A549 (cell line): Measurements from ENCODE around the gene CLDND1. TPM values are rescaled to one million over a fixed set of nuclear protein-coding genes. Genes with fewer than 3 reads are reported as not detected.

Experiments
- ATAC-seq, 2 experiments: fragments of 200-7000 bp in 1 of 2; fragments of >200 bp in 1 of 2; cut with Nextera tagmentation in 1 of 2; cut with Tn5 transposase in 1 of 2; 3 replicates each; pipeline versions ENCODE4 v1.8.0 to v1.9.1; 2018 to 2020; ENCODE audit warnings: mild to moderate bottlenecking in 1 of 2, moderate library complexity in 1 of 2
- CTCF ChIA-PET: fragments of 300-600 bp; sonication (Branson Sonifier 250); formaldehyde crosslinking; extraction: SDS; loops from one replicate; lab custom pipeline; 2021; ENCODE audit warnings: antibody characterized with exemption, inconsistent platforms; lab: Yijun Ruan, JAX
- POLR2A ChIA-PET: fragments of 350-600 bp; formaldehyde crosslinking; extraction: SDS; loops from one replicate; lab custom pipeline; 2021; ENCODE audit warnings: antibody characterized with exemption, inconsistent platforms; lab: Yijun Ruan, JAX
- DNase-seq, 2 experiments: peaks; one replicate each; pipeline versions ENCODE4 v3.0.0 to v3.0.0-alpha.2; 2011 to 2016; ENCODE audit warnings: low read depth in 1 of 2, low spot score in 1 of 2
- FAIRE-seq: peaks from 2 replicates; lab custom pipeline; 2011; peaks lifted over from hg19 to GRCh38; lab: Jason Lieb, UNC
- H3K27ac ChIP-seq, 2 experiments: fragments of >200 bp; sonication (Bioruptor Twin); formaldehyde crosslinking; 3 replicates each; pipeline ENCODE4 v1.5.1; 2016 to 2017
- H3K4me1 ChIP-seq: fragments of >200 bp; sonication (Bioruptor Twin); formaldehyde crosslinking; 3 replicates; pipeline ENCODE4 v1.6.1; 2016
- H3K4me2 ChIP-seq: fragments of >200 bp; sonication (Bioruptor Twin); formaldehyde crosslinking; 3 replicates; pipeline ENCODE4 v1.6.1; 2016
- H3K4me3 ChIP-seq: fragments of >200 bp; sonication (Bioruptor Twin); formaldehyde crosslinking; 3 replicates; pipeline ENCODE4 v1.5.1; 2016
- H3K9me3 ChIP-seq: fragments of >200 bp; sonication (Bioruptor Twin); formaldehyde crosslinking; 3 replicates; pipeline ENCODE4 v1.6.1; 2016
- BCL3 ChIP-seq: fragments of >200 bp; sonication (Bioruptor Twin); formaldehyde crosslinking; IDR thresholded peaks from 3 replicates; pipeline ENCODE4 v1.6.1; 2016
- BHLHE40 ChIP-seq: IDR thresholded peaks from 2 replicates; pipeline ENCODE4 v1.6.1; 2012; ENCODE audit warnings: low read depth, low read length, inconsistent platforms
- E2F6 ChIP-seq: IDR thresholded peaks from 2 replicates; pipeline ENCODE4 v1.6.1; 2012; ENCODE audit warnings: low read depth, borderline replicate concordance
- FOSB ChIP-seq: fragments of 250-450 bp; sonication (Bioruptor Pico); IDR thresholded peaks from 2 replicates; pipeline ENCODE4 v1.5.0; 2020; ENCODE audit warnings: mild to moderate bottlenecking, moderate library complexity
- FOSL2 ChIP-seq, 2 experiments: fragments of 450-650 bp in 1 of 2; fragments of >200 bp in 1 of 2; sonication (Bioruptor Twin) in 1 of 2; formaldehyde crosslinking; IDR thresholded peaks; 2 replicates each; pipeline versions ENCODE4 v1.5.0 to v1.6.1; 2016 to 2020; ENCODE audit warnings: mild to moderate bottlenecking in 1 of 2, moderate library complexity in 1 of 2
- GATA3 ChIP-seq: IDR thresholded peaks from 2 replicates; pipeline ENCODE4 v1.6.1; 2012; ENCODE audit warnings: borderline replicate concordance
- HDAC2 ChIP-seq: fragments of 200-600 bp; sonication (generic); IDR thresholded peaks from 2 replicates; pipeline ENCODE4 v1.6.1; 2016
- HOXB13 ChIP-seq: fragments of 250-450 bp; sonication (Bioruptor Pico); IDR thresholded peaks from 2 replicates; pipeline ENCODE4 v1.5.0; 2020; ENCODE audit warnings: low read depth, mild to moderate bottlenecking, moderate library complexity
- JUN ChIP-seq, 2 experiments: fragments of >200 bp; sonication (Bioruptor Twin); formaldehyde crosslinking; IDR thresholded peaks; 2 replicates in 1 of 2; 3 replicates in 1 of 2; pipeline ENCODE4 v1.6.1; 2016 to 2017
- KDM5A ChIP-seq: fragments of 200-600 bp; sonication (generic); IDR thresholded peaks from 2 replicates; pipeline ENCODE4 v1.6.1; 2016; ENCODE audit warnings: antibody characterized with exemption, mild to moderate bottlenecking
- MAFK ChIP-seq: fragments of 450-650 bp; IDR thresholded peaks from 2 replicates; pipeline ENCODE4 v1.6.1; 2014; ENCODE audit not compliant: partially characterized antibody
- MAZ ChIP-seq: fragments of 150-350 bp; IDR thresholded peaks from 2 replicates; pipeline ENCODE4 v1.6.1; 2014; ENCODE audit warnings: antibody characterized with exemption, low read depth, low read length, borderline replicate concordance
- NR3C1 ChIP-seq: fragments of >200 bp; sonication (Bioruptor Twin); formaldehyde crosslinking; IDR thresholded peaks from 3 replicates; pipeline ENCODE4 v1.6.1; 2017
- PHF8 ChIP-seq: fragments of 200-600 bp; sonication (generic); IDR thresholded peaks from 2 replicates; pipeline ENCODE4 v1.6.1; 2016; ENCODE audit warnings: low read depth, mild to moderate bottlenecking, antibody characterized with exemption, moderate library complexity, borderline replicate concordance
- POLR2A ChIP-seq: IDR thresholded peaks from 2 replicates; pipeline ENCODE4 v1.6.1; 2012; ENCODE audit warnings: mild to moderate bottlenecking, low read length
- POLR2AphosphoS2 ChIP-seq: conservative IDR thresholded peaks from 2 replicates; pipeline ENCODE4 v1.6.1; 2012; ENCODE audit warnings: low read length, improper control_type of control experiment, inconsistent platforms
- RAD21 ChIP-seq, 2 experiments: fragments of >200 bp in 1 of 2; sonication (Bioruptor Twin) in 1 of 2; formaldehyde crosslinking in 1 of 2; IDR thresholded peaks in 1 of 2; conservative IDR thresholded peaks in 1 of 2; 2 replicates in 1 of 2; 3 replicates in 1 of 2; pipeline ENCODE4 v1.6.1; 2012 to 2018; ENCODE audit warnings: inconsistent platforms in 1 of 2
- TP53 ChIP-seq: fragments of 250-450 bp; sonication (Bioruptor Pico); IDR thresholded peaks from 2 replicates; pipeline ENCODE4 v1.5.0; 2021; ENCODE audit warnings: mild to moderate bottlenecking, moderate library complexity
- ZFP36 ChIP-seq: fragments of 450-650 bp; IDR thresholded peaks from 2 replicates; pipeline ENCODE4 v1.6.1; 2014; ENCODE audit warnings: borderline replicate concordance; ENCODE audit not compliant: partially characterized antibody
- ZNF302 ChIP-seq: fragments of 250-450 bp; sonication (Bioruptor Pico); IDR thresholded peaks from 2 replicates; pipeline ENCODE4 v1.9.0; 2021; ENCODE audit warnings: inconsistent platforms, mild to moderate bottlenecking, moderate library complexity
- ZSCAN20 ChIP-seq: fragments of 250-450 bp; sonication (Bioruptor Pico); IDR thresholded peaks from 2 replicates; pipeline ENCODE4 v1.8.0; 2022; ENCODE audit warnings: mild to moderate bottlenecking, moderate library complexity
- whole genome bisulfite sequencing: methylation state at CpG from one replicate; pipeline ENCODE4 v1.1.6; 2017; ENCODE audit errors: missing lambda C conversion rate; 5-methylcytosine and 5-hydroxymethylcytosine counted together
- polyA plus RNA-seq, 4 experiments: library from polyadenylated mRNA; depleted of rRNA in 3 of 4; stranded (reverse); fragments of >200 nt; fragmentation: RNase III in 1 of 4; extraction: RNeasy Plus Mini Kit Qiagen cat#74134 plus additional on column Dnase treatment in 1 of 4; gene quantifications; 2 replicates in 3 of 4; 3 replicates in 1 of 4; pipeline ENCODE4 v1.2.3, GENCODE V29; 2011 to 2017

The CLDND1 gene
- polyA plus RNA-seq, 2 of the 4 experiments (the other 2 are of a cell fraction) = 49.0 to 150 TPM

GRCh38 chr3:98532275-98532637, 9.6 kb upstream of the CLDND1 start (continued):
- TF ChIP-seq MAZ (no peak), RAD21 (conservative IDR thresholded peaks at IDR 0.05 in 1 of 2, IDR thresholded peaks at IDR 0.05 in 1 of 2) (no peak), ZNF302 (CRISPR knock-in tag) (no peak), POLR2A (no peak)
- TF ChIP-seq, all 56 proteins: peak for 0

- ChIA-PET CTCF (interaction anchor here (1.8 kb wide), 1 partner anchor 10 kb away, joined by 5 read pairs; no protein-coding TSS in a partner anchor), POLR2A (no interaction called here)
- Histone ChIP-seq H3K9me3 (no peaks in the 10 kb centered on the region), H3K4me1 (no peaks in the 10 kb centered on the region), H3K4me2 (no peak within 1 kb of the TSS), H3K4me3 (no peak within 1 kb of the TSS), H3K27ac (no peak within 1 kb of the TSS)
- no peak for TF ChIP-seq ZFP36
- no peak for TF ChIP-seq TP53 (CRISPR knock-in tag)
- TF ChIP-seq NR3C1 = no peak
- no peak for TF ChIP-seq RAD21 (conservative IDR thresholded peaks at IDR 0.05 in 1 of 2, IDR thresholded peaks at IDR 0.05 in 1 of 2)
- no peak for FAIRE-seq
- WGBS = 63% methylated on average over 7 of the region's 7 CpGs
- no peak for DNase-seq
- ATAC-seq = no peak
Measured at GRCh38 chr3:98531622-98532274, 9.0 kb upstream of the CLDND1 start, which contains the start of gene GPR15. Gene GPR15 (plus strand): TSS chr3:98531978. CDS start chr3:98532034, 56 bp downstream.

- TF ChIP-seq MAFK = no peak
- no peak for TF ChIP-seq BHLHE40
- TF ChIP-seq HDAC2 = no peak
- no peaks in the 10 kb centered on the region for H3K4me1 ChIP-seq
- H3K27ac ChIP-seq = no peak overlapping the region
- DNase-seq = no peak
- H3K4me3 ChIP-seq = no peak overlapping the region
- ATAC-seq = no peak
- WGBS = 33% methylated on average over 2 of the region's 2 CpGs
- ChIA-PET CTCF (no interaction called here), POLR2A (no interaction called here)
- no peak overlapping the region for H3K4me2 ChIP-seq
- no peak for FAIRE-seq
- H3K9me3 ChIP-seq = no peaks in the 10 kb centered on the region
Measured at GRCh38 chr3:98530676-98531075, 8.0 kb upstream of the CLDND1 start.

GRCh38 chr3:98529856-98530459, 7.3 kb upstream of the CLDND1 start:
- Histone ChIP-seq H3K4me1 (no peaks in the 10 kb centered on the region), H3K27ac (no peak overlapping the region), H3K9me3 (no peaks in the 10 kb centered on the region), H3K4me2 (no peak overlapping the region), H3K4me3 (no peak overlapping the region)
- ATAC-seq (no peak), DNase-seq (no peak), FAIRE-seq (no peak)
- TF ChIP-seq GATA3 = no peak
- TF ChIP-seq HDAC2 = no peak
- TF ChIP-seq KDM5A = no peak
- TF ChIP-seq POLR2AphosphoS2 = no peak
- TF ChIP-seq JUN (IDR thresholded peaks at IDR 0.05) = no peak
- no peak for TF ChIP-seq FOSB (CRISPR knock-in tag)
- no peak for TF ChIP-seq ZNF302 (CRISPR knock-in tag)
- no peak for TF ChIP-seq NR3C1
- TF ChIP-seq E2F6 = no peak
- no peak for TF ChIP-seq FOSL2 (IDR thresholded peaks at IDR 0.05)
- TF ChIP-seq FOSL2 (CRISPR knock-in tag; IDR thresholded peaks at IDR 0.05) = no peak
- no peak for TF ChIP-seq HOXB13 (CRISPR knock-in tag)
- TF ChIP-seq BCL3 = no peak
- no peak for TF ChIP-seq PHF8
- no peak for TF ChIP-seq ZSCAN20 (CRISPR knock-in tag)
- WGBS = 82% methylated on average over 8 of the region's 8 CpGs
- CTCF ChIA-PET = no interaction called here
- POLR2A ChIA-PET = no interaction called here
